ENCODE data around the gene SNTB2.

- no peak for TF ChIP-seq CTCF (IDR thresholded peaks at IDR 0.05)
- no peak for TF ChIP-seq POLR2A (IDR thresholded peaks at IDR 0.05)
- no peak for TF ChIP-seq POLR2AphosphoS5 (IDR thresholded peaks at IDR 0.05)
Observed at GRCh38 chr16:69236319-69236718, 49.4 kb downstream of the SNTB2 start.
